Putamen (tissue), 1 donor: ENCODE measurements around the gene VPS9D1.
A peak's percentile ranks its signal among the peaks of the same experiment; 100 is the strongest.
"Not testable (repeated sequence)": the region's sequence is repeated elsewhere in the genome, so short reads cannot be mapped to it uniquely, and the experiment has no call there.

Source experiments
- DNase-seq: peaks from one replicate; pipeline ENCODE4 v3.0.0-alpha.2; 2016; ENCODE audit warnings: low spot score

Gene VPS9D1

GRCh38 chr16:89709716-89710432 lies 10.8 kb downstream of the VPS9D1 start:
- DNase-seq: no peak

GRCh38 chr16:89709166-89709565 lies 11.5 kb downstream of the VPS9D1 start:
- no peak for DNase-seq

DNA sequence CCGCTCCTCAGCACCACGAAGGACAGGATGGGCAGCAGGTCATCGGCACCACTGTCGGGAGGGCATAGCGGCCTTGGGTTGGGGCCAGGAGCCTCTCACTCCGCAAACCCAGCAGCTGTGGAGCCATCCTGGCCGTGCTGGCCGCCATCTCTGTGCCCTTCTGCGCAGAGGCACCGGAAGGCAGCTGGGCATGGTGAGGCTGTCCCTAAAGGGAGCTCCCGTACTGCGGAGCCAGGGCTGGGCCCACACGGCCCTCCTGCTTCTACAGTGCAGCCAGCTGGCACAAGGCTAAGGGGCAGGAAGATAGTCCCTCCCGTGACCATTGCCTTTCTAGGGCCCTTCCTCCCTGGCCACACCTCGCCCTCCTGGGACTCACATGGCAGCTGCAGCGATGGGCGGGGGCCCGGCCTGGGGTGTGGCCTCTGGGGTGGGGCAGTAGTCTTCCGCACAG lies 12.2 kb downstream of the VPS9D1 start:
- no peak for DNase-seq

- DNase-seq: no peak
Measured at GRCh38 chr16:89707695-89708094, 13.0 kb downstream of the VPS9D1 start.

DNA sequence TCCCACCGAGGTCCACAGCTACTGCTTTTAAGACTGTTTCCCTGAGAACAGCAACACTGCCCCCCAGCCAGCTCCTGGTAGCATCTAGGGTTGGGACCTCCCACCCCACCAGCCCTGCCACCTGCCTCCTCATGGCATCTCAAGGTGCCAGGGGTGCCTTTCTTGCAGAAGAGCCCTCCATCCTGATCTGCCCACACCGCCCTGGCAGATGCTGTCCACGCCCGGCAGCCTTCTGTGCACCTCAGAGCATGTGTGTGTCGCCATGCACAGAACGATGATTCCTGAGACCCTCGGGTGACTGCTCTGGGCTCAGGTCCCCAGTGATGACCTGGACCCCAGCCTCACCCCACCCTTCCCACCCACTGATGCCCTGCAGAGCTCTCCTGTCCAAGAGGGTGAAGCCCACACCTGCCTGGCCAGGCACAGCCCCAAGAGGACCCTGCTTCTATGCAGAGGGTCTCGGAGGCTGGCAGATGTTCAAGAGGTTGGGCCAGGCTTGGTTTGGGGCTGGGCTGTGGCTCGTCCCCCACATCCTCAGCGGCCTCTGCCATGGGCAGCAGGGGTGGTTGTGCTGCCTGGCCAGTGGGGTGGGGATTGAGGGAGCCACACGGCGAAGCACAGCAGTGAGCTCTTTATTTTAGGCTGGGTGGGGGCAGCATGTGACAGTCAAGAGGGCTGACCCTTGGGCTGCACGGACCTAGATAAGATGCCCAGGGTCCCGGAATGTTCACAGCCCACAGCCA lies 14.0 kb downstream of the VPS9D1 start:
- DNase-seq: no peak

DNA sequence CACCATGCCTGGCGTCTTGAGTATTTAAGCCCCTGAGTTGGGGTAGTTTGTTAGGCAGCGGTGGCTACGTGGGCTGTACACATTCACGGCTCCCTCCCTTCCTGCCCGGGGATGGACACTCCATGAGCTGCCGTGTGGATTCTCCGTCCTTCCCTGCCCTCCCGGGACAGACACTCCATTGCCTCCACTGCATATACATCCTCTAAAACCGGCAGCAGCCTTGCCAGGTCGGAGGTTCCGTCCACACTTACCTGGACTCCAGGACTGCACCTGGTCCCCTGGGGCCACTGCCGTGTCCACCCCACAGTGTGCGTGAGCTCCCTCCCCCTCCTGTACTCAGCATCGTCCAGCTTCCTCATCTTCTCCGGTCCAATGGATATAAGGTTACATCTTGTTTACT lies 15.7 kb downstream of the VPS9D1 start:
- no peak for DNase-seq

DNA sequence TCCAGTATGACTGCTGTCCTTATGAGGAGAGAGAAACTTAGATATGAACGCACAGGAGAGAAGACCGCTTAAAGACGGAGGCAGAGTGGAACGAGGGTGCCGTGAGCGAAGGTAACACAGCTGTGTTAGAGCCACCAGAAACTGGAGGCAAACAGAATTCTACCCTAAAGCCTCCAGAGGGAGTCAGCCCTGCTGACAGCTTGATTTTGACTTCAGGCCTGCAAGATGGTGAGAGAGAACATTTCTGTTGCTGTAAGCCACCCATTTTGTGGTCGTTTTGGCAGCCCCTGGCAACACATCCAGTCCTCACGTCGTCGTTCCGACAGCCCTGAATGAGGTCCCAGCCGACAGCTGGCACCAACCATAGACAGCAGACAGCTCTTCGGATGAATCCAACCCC lies 16.4 kb downstream of the VPS9D1 start:
- no peak for DNase-seq

DNA sequence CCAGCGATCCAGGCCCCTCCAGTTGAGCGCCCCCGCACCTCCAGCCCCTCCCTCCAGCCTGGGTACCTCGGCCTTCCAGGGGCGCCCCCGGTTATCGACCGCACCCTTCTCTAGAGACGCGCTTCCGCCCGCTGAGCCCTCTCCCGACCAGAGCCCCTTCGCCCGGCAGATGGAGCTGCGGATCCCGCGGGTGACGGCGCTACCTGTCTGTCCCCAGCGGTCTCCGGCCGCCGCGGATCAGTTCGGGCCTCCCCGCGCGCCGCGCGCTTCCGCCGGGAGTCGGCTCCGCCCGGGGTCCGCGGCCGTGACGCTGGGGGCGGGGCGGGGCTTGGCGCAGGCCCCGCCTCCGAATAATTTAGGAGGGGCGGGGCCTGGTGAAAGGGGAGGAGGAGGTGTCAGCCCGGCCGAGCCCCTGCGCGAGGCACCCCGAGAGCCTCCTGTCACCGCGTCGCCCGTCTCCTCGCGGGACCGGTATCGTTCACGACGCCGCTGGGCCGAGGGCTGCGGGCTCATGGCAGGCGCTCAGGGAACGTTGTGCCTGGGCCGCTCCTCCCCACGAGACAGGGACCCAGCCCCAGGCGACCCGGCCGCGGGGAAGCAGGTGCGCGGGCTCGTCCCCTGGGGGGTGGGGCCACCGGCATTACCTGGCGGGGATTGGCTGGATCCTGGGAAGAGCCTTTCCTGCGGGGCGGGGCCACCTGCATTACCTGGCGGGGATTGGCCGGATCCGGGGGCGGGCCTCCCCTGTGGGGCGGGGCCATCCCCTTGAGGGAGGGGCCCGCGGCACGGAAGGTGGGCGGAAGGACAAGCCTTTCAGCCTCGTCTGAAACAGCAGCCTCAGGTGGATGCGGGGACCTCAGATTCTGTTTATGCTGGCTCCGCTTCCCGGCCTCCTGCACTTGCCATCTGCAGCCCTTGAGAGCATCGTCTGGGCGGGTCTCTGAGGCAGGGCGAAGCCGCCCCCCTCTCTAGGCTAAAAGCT lies 19.0 kb downstream of the VPS9D1 start, which contains the start of gene SPATA2L:
Gene SPATA2L, minus strand, starts transcription at position 281 of the 982 bp plus-strand sequence. CDS start 473 bp downstream, outside the sequence.
- peak; percentile 86 for DNase-seq

DNA sequence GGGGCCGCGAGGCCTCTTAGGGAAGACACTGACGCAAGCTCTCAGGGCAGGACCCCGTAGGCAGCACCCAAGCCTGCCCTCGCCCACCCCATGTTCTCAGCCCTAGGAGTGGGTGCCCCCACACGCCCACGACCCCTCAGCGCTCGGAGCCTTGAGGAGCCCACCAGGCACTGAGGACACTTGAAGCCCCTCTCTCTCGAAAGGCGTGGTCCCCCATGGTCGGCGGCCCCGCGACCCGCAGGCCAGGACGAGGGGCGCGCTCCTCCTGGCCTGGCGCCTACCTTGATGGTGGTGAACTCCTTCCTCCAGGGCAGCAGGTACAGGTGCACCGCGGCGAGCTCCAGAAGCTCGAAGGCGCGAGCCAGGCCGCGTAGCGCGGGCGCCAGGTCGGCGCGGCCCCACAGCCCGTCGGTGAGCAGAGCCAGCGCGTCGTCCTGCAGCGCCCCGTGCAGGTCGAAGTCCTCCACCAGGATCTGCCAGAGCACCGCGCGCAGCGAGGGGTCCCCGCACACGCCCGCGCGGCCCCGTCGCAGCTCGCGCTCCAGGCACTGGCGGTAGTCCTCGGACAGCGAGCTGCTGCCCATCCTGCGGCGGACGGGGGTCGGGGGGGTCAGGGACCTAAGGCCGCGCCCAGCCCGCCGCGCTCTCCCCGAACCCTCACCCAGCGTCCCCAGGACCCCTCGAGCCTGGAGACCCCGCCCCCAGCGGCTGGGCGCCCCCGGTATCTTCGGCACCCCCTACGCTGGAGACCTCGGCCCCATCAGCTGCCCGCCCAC lies 19.9 kb downstream of the VPS9D1 start:
- DNase-seq: no peak

- peak; percentile 98 for DNase-seq
Measured at GRCh38 chr16:89700100-89700648, 20.5 kb downstream of the VPS9D1 start.

- DNase-seq: not testable (repeated sequence)
Measured at GRCh38 chr16:89699629-89700099, 21.0 kb downstream of the VPS9D1 start.

- DNase-seq: not testable (repeated sequence)
Measured at GRCh38 chr16:89698717-89699116, 22.0 kb downstream of the VPS9D1 start.

- DNase-seq: no peak
Measured at GRCh38 chr16:89697616-89698331, 22.9 kb downstream of the VPS9D1 start.

DNA sequence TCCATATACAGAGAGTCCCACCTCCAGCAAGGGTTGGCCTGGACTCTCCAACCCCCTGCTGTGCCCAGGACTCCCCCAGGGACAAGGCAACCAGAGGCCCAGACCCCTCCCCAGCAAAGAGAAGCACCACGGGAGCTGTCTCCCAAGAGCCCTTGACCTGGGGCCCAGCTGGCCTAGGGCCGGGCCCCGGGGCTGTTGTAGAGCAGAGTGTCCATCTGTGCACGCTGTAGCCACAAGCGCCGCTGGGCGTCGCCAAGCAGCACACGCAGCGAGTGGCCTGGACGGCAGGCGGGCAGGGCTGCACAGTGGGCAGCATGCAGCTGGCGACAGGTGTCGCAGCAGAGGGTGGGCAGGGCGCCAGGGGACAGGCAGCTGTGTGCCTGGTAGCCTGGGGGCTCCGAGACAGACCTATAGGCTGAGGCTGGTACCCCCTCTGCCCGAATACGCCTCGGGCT lies 23.5 kb downstream of the VPS9D1 start:
- DNase-seq: no peak

DNA sequence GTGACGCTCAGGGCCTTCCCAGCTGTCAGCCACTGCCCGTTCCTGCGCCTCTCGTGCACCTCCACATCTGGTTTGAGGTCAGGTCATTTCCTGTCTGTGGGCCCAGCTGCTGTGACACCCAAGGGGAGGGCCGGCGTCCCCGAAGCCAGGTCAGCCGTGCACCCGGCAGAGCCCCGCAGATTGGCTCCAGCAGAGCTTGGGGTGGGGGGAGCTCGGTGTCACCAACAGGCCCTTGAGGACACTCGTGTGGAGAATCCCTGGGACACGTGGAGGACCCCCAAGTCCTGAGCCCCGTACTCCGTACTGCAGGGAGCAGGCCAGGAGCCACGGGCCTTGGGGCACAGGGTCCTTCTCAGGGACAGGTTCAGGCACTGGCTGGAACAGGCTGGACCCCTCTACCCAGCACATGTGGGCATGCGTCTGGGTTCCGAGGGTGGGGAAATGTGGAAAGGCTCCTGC lies 24.0 kb downstream of the VPS9D1 start:
- DNase-seq: no peak

DNA sequence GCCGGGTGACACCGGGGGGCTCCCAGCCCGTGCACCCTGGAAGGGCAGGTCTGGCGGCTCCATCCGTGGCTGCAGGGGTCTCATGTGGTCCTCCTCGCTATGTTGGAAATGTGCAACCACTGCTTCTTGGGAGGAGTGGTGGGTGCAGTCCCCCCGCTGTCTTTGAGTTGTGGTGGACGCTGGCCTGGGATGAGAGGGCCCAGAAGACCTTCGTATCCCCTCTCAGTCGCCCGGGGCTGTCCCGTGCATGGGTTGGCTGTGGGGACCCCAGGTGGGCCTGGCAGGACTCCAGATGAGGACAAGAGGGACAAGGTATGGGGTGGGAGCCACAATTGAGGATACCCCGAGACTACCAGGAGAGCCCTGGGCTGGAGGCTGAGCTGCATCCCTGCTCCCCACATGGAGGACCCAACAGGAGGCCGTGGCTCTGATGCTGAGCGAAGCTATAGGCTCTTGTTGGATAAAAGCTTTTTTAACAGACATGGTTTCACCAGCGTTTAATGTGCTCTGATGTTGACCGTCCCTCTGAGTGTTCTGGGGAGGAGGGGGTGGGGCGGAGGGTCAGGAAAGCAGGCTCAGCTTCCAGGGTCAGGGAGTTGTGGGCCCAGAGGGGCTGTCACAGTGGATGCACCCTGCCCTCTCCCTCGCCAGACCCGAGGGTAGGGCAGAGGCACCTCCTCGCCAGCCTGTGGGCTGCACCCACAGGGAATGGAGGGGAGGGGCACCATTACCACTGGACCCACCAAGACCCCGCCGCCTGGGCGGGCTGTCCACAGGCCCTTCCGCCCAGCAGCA lies 24.6 kb downstream of the VPS9D1 start:
- DNase-seq: no peak

- DNase-seq: no peak
Measured at GRCh38 chr16:89695086-89695874, 25.4 kb downstream of the VPS9D1 start.

DNA sequence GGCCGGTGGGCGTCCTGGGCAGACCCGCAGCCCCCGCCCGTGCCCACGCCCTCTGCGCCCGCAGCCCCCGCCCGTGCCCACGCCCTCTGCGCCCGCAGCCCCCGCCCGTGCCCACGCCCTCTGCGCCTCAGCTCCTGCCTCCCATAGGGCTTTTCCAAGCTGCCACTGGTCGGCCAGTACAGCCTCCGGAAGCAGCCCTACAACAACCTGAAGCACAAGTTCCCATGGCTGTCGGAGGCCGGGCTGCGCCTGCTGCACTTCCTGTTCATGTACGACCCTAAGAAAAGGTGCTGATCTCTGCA lies 26.0 kb downstream of the VPS9D1 start:
- not testable (repeated sequence) for DNase-seq
